Activated naive CD4-positive, alpha-beta T cell treated with anti-CD3 and anti-CD28 coated beads, Interleukin-2, amount 10 ng/mL, durations not matched to agents 7 days and 5 days (primary cell): Measurements from ENCODE around the gene BACE1-AS.
"Not testable (repeated sequence)": the region's sequence is repeated elsewhere in the genome, so short reads cannot be mapped to it uniquely, and the experiment has no call there.

Experiments used
- CTCF ChIA-PET: fragments of 350-600 bp; sonication (Branson Sonifier 250); formaldehyde crosslinking; loops from one replicate; lab custom pipeline; 2021; ENCODE audit warnings: antibody characterized with exemption; lab: Charles Lee
- DNase-seq: peaks from one replicate; pipeline ENCODE4 v3.0.0-alpha.2; 2020
- H3K27ac Mint-ChIP-seq: one replicate; pipeline ENCODE4 v1.8.0; 2021; ENCODE audit warnings: mild to moderate bottlenecking, moderate library complexity, mixed read lengths
- H3K27me3 Mint-ChIP-seq: one replicate; pipeline ENCODE4 v1.8.0; 2021; ENCODE audit warnings: mild to moderate bottlenecking, mixed read lengths
- H3K36me3 Mint-ChIP-seq: one replicate; pipeline ENCODE4 v1.8.0; 2021; ENCODE audit warnings: mixed read lengths
- H3K4me1 Mint-ChIP-seq: one replicate; pipeline ENCODE4 v1.8.0; 2021; ENCODE audit warnings: mixed read lengths
- H3K4me3 Mint-ChIP-seq: one replicate; pipeline ENCODE4 v1.8.0; 2021; ENCODE audit warnings: mild to moderate bottlenecking, moderate library complexity, mixed read lengths
- H3K9me3 Mint-ChIP-seq: one replicate; pipeline ENCODE4 v1.8.0; 2021; ENCODE audit warnings: mixed read lengths

Gene BACE1-AS

DNA sequence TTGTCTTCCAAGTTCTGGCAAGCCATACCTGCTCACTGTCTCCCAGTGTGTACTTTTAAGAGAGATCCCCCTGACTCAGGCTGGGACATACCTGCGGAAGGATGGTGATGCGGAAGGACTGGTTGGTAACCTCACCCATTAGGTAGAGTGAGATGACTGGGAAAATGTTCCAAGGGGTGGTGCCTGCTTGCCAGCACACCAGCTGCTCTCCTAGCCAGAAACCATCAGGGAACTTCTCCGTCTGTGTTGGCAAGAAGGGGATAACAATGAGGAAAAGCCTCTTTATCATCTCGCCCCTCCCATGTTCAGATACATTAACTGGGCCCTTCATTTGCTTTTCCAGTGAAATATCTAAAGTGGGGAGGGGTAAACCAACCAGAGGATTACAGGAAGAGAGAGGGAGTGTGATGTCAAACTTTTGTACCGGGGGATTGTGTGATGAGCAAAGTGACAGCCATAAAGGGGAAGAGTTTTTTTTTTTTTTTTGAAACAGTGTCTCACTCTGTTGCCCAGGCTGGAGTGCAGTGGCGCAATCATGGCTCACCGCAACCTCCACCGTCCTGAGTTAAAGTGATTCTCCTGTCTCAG, at the start of gene BACE1-AS:
Gene BACE1-AS, plus strand, starts transcription at position 538 of the 588 bp plus-strand sequence.
- CTCF ChIA-PET: no interaction called here
- no peak for DNase-seq
- Mint-ChIP-seq H3K36me3 (peaks cover 7% of the 10 kb centered on the region), H3K4me1 (no peaks in the 10 kb centered on the region), H3K9me3 (no peaks in the 10 kb centered on the region), H3K4me3 (no peak within 1 kb of the TSS), H3K27me3 (no peaks in the 10 kb centered on the region), H3K27ac (no peak within 1 kb of the TSS)

DNA sequence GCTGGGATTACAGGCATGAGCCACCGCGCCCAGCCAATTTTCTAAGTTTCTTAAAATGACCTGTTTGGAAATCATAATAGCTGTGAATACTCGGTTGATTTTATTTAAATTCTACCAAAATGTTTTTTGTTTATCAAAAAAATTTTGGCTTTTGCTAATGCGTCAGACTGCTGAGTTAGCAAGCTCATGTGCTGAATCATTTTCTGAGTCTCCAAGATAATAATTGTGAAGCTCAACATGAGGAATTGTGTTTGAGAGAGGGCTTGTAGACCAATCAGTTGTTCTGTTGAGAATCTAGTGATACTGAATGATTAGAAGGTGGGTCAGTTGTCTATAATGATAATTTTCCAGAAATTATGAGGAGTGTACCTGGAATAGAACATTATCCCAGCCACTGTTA, 42.8 kb upstream of the BACE1-AS start:
- CTCF ChIA-PET: interaction anchor here (0.5 kb wide), 1 partner anchor 525 kb away, joined by 3 read pairs; no protein-coding TSS in a partner anchor
- H3K36me3 Mint-ChIP-seq: peaks cover 32% of the 10 kb centered on the region
- no peaks in the 10 kb centered on the region for H3K4me1 Mint-ChIP-seq
- no peaks in the 10 kb centered on the region for H3K9me3 Mint-ChIP-seq
- no peak for DNase-seq
- H3K4me3 Mint-ChIP-seq: no peak overlapping the region
- H3K27me3 Mint-ChIP-seq: no peaks in the 10 kb centered on the region
- no peak overlapping the region for H3K27ac Mint-ChIP-seq

DNA sequence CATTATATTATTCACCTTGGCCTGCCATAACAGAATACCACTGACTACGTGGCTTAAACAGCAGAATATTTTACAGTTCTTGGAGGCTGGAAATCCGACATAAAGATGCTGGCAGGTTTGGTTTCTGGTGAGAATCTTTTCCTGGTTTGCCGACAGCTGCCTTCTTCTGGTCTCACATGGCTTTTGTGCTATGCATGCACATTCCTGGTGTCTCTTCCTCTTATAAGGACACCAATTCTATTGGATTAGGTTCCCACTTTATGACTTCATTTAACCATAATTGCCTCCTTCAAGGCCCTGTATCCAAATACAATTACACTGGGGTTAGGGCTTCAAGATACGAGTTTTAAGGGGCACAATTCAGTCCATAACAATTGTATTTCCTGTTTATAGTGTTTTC, 41.6 kb upstream of the BACE1-AS start:
- CTCF ChIA-PET: no interaction called here
- no peak for DNase-seq
- H3K27me3 Mint-ChIP-seq: no peaks in the 10 kb centered on the region
- H3K9me3 Mint-ChIP-seq: no peaks in the 10 kb centered on the region
- no peak overlapping the region for H3K4me3 Mint-ChIP-seq
- no peaks in the 10 kb centered on the region for H3K4me1 Mint-ChIP-seq
- H3K36me3 Mint-ChIP-seq: peaks cover 31% of the 10 kb centered on the region
- H3K27ac Mint-ChIP-seq: no peak overlapping the region

DNA sequence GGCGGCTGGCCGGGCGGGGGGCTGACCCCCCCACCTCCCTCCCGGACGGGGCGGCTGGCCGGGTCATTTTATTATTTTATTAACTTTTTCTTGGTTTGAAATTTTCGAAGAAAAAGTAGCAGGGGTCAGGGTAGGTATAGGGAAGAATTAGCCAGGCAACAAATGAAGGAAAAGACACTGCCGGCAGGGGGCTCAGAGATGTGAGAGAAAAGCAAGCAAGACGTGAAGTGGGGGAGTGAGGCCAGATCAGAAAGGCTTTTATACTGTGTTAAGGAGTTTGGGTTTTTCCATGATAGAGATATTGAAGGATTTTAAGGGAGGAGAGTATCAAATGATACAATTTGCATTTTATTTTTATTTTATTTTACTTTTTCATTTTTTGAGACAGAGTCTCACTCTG, 39.6 kb upstream of the BACE1-AS start:
- CTCF ChIA-PET: no interaction called here
- H3K4me3 Mint-ChIP-seq: no peak overlapping the region
- H3K27ac Mint-ChIP-seq: no peak overlapping the region
- no peaks in the 10 kb centered on the region for H3K27me3 Mint-ChIP-seq
- peaks cover 22% of the 10 kb centered on the region for H3K36me3 Mint-ChIP-seq
- DNase-seq: no peak
- H3K9me3 Mint-ChIP-seq: no peaks in the 10 kb centered on the region
- H3K4me1 Mint-ChIP-seq: no peaks in the 10 kb centered on the region

DNA sequence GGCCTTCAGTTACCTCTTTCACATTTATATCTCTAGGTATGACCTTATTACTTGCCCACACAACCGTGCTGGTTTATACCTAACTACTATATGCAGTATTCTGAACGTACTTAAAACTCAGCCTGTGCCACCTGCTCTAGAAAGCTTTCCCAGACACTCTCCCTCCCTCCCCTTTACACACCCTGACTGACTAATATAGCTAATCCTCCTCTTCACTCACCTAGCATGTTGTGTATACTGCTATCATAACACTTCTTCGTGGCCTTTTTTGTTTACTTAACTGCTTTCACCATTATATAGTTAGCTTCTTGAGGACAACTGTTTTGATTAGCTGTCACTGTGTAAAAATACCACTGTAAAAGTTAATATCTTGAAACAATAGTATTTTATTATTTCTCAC, 35.2 kb upstream of the BACE1-AS start:
- DNase-seq: no peak
- Mint-ChIP-seq H3K27me3 (no peaks in the 10 kb centered on the region), H3K36me3 (peaks cover 9% of the 10 kb centered on the region), H3K4me3 (no peak overlapping the region), H3K27ac (no peak overlapping the region), H3K4me1 (no peaks in the 10 kb centered on the region), H3K9me3 (no peaks in the 10 kb centered on the region)
- CTCF ChIA-PET: no interaction called here

DNA sequence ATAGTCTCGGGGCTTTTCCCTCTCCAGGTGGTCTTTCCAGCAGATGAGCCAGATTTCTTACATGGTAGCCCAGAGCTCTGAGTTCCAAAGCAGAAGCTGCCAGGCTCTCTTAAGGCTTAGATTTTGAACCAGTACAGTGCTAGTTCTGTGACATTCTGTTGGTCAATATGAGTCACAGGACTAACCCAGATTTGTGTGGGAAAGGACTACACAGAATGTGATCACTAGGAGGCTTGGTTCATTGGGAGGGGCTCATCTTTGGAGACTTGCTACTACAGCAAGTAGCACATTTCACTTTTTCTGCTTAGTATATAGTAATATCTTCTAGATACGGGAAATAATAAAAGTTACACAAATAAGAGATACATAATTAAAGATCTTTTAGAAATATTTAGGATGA, 34.6 kb upstream of the BACE1-AS start:
- Mint-ChIP-seq H3K27me3 (no peaks in the 10 kb centered on the region), H3K4me1 (no peaks in the 10 kb centered on the region)

DNA sequence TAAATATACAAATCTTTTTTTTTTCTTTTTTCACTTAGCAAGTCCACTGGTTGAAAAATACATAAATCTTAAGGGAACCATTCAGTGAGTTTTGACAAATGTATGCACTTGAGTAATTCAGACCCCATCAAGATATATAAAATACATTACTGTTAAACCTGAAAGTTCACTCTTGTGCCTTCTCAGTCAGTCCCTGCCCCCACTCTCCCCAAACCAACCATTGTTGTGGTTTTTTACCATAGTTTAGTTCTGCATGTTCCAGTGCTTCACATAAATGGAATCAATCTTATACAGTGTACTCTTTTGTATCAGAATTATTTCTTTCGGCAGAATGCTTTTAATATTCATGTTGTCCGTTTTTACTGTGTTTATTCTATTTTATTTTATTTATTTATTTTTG, 32.6 kb upstream of the BACE1-AS start:
- H3K9me3 Mint-ChIP-seq: no peaks in the 10 kb centered on the region
- H3K4me1 Mint-ChIP-seq: no peaks in the 10 kb centered on the region
- CTCF ChIA-PET: no interaction called here
- no peak for DNase-seq
- H3K27ac Mint-ChIP-seq: no peak overlapping the region
- H3K36me3 Mint-ChIP-seq: peaks cover 5% of the 10 kb centered on the region
- no peak overlapping the region for H3K4me3 Mint-ChIP-seq
- no peaks in the 10 kb centered on the region for H3K27me3 Mint-ChIP-seq

More for the DNA sequence above, 34.6 kb upstream of the BACE1-AS start:
- Mint-ChIP-seq H3K9me3 (no peaks in the 10 kb centered on the region), H3K36me3 (peaks cover 8% of the 10 kb centered on the region), H3K4me3 (no peak overlapping the region), H3K27ac (no peak overlapping the region)
- CTCF ChIA-PET: no interaction called here
- no peak for DNase-seq

DNA sequence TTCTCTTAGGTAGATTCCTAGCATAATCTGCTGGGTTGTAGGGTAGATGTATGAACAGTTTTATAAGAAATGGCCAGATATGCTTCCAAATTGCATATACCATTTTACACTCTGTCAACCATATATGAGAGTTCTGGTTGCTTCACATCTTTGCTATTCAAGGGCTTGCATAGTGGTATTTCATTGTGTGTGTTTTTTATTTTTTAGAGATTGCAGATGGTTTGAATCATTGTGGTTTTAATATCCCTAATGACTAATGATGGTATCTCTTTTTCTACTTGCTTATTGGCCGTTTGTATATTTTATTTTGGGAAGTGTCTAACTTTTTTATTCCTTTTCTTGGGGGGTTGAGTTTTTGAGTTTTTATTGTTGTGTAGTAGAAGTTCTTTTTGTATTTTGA, 31.7 kb upstream of the BACE1-AS start:
- CTCF ChIA-PET: no interaction called here
- H3K36me3 Mint-ChIP-seq: peaks cover 3% of the 10 kb centered on the region
- no peaks in the 10 kb centered on the region for H3K9me3 Mint-ChIP-seq
- no peaks in the 10 kb centered on the region for H3K4me1 Mint-ChIP-seq
- no peak overlapping the region for H3K27ac Mint-ChIP-seq
- no peak for DNase-seq
- H3K27me3 Mint-ChIP-seq: no peaks in the 10 kb centered on the region
- no peak overlapping the region for H3K4me3 Mint-ChIP-seq

DNA sequence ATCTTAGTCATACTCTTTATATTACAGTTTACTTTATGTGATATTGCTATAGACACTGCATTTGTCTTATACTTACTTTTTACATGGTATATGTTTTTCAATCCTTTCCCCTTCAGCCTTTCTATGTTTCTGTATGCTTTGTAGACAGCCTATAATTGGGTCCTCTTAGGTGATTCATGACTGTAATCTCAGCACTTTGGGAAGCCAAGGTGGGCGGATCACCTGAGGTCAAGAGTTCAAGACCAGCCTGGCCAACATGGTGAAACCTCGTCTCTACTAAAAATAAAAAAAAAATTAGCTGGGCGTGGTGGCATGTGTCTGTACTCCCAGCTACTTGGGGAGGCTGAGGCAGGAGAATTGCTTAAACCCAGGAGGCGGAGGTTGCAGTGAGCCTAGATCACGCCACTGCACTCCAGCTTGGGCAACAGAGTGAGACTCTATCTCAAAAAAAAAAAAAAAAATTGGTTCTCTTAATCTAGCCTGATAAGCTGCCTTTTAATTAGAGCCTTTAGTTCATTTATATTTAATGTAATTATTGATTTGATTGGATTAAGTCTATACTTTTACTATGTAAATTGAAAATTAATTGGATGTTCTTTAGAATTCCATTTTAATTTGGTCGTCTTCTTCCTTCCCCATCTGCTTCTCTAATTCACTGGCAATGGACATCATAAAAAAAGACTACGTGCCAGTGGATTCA, 26.4 kb upstream of the BACE1-AS start:
- H3K27ac Mint-ChIP-seq, H3K4me3 Mint-ChIP-seq, H3K9me3 Mint-ChIP-seq, H3K4me1 Mint-ChIP-seq, H3K27me3 Mint-ChIP-seq, CTCF ChIA-PET, H3K36me3 Mint-ChIP-seq, DNase-seq: not testable (repeated sequence)

DNA sequence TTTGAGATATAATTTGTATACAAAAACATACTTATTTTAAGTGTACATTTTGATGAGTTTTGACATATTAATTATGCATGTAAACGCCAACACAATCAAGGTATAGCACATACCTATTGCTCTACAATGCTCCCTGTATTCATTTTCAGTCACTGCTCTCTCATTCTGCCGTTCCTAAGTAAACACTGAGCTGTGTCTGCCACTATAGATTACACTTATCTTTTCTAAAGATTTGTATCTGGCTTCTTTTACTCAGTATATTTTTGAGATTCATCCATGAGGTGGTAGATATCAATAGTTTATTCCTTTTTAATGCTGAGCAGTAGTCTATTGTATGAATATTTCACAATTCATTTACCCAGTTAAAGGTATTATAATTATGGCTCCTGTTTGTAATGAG, 25.4 kb upstream of the BACE1-AS start:
- no peaks in the 10 kb centered on the region for H3K4me1 Mint-ChIP-seq
- H3K27ac Mint-ChIP-seq: no peak overlapping the region
- H3K27me3 Mint-ChIP-seq: no peaks in the 10 kb centered on the region
- no peak overlapping the region for H3K4me3 Mint-ChIP-seq
- DNase-seq: no peak
- H3K9me3 Mint-ChIP-seq: no peaks in the 10 kb centered on the region
- CTCF ChIA-PET: no interaction called here
- H3K36me3 Mint-ChIP-seq: peaks cover 6% of the 10 kb centered on the region

DNA sequence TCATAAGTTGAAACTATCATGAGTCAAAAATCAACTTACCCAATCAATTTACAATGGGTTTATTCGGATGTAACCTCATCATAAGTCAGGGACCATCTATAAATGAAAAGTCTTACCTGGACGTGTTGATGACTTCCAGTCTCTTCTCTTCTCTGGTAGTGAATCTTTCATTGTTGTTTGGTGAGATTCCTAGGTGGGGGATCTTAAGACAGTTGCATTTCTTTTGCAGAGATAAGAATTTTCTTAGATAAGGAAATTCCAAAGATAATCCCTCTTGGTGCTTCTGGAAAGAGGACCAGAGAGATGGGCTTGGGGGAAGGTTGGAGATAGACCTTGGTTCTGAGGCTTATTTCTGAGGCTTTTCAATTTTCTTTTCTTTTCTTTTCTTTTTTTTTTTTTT, 21.3 kb upstream of the BACE1-AS start:
- CTCF ChIA-PET: no interaction called here
- Mint-ChIP-seq H3K9me3 (peaks cover 4% of the 10 kb centered on the region), H3K27ac (no peak overlapping the region), H3K36me3 (peaks cover 15% of the 10 kb centered on the region), H3K27me3 (no peaks in the 10 kb centered on the region), H3K4me1 (peaks cover 3% of the 10 kb centered on the region), H3K4me3 (no peak overlapping the region)
- no peak for DNase-seq

DNA sequence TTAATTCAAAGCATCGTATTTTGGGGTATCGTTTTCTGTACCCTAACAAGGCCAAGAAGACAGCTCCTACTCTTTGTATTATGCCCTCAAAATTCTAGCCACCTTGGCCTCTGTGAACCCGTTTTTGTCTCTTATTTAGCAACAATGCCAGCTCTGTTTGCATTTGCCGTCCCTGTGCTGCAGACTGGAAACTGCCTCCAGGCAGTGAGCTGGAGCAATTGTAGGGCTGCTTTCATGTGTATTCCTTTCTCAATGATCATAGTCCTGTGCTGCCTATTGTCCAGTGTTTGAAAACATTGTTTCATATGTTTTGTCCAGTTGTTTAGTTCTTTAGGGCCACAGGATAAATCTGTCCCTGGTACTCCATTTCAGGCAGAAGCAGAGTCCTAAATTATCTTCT, 19.9 kb upstream of the BACE1-AS start:
- CTCF ChIA-PET: no interaction called here
- Mint-ChIP-seq H3K9me3 (peaks cover 4% of the 10 kb centered on the region), H3K4me3 (no peak overlapping the region), H3K27ac (no peak overlapping the region), H3K4me1 (peaks cover 11% of the 10 kb centered on the region), H3K36me3 (peaks cover 23% of the 10 kb centered on the region), H3K27me3 (no peaks in the 10 kb centered on the region)
- DNase-seq: no peak

DNA sequence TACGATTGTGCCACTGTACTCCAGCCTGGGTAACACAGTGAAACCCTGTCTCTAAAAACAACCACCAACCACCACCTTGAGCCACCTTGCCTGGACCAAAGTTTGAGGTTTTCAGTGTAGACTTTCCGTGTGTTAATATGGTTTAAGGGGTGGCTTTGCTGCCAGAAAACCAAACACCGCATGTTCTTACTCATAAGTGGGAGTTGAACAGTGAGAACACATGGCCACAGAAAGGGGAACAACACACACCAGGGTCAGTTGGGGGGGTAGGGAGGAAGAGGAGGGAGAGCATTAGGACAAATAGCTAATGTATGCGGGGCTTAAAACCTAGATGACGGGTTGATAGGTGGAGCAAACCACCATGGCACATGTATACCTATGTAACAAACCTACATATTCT, 19.0 kb upstream of the BACE1-AS start:
- H3K4me3 Mint-ChIP-seq, H3K9me3 Mint-ChIP-seq, CTCF ChIA-PET, H3K27me3 Mint-ChIP-seq, DNase-seq, H3K27ac Mint-ChIP-seq: not testable (repeated sequence)
- Mint-ChIP-seq H3K4me1 (peaks cover 11% of the 10 kb centered on the region), H3K36me3 (peaks cover 21% of the 10 kb centered on the region)

DNA sequence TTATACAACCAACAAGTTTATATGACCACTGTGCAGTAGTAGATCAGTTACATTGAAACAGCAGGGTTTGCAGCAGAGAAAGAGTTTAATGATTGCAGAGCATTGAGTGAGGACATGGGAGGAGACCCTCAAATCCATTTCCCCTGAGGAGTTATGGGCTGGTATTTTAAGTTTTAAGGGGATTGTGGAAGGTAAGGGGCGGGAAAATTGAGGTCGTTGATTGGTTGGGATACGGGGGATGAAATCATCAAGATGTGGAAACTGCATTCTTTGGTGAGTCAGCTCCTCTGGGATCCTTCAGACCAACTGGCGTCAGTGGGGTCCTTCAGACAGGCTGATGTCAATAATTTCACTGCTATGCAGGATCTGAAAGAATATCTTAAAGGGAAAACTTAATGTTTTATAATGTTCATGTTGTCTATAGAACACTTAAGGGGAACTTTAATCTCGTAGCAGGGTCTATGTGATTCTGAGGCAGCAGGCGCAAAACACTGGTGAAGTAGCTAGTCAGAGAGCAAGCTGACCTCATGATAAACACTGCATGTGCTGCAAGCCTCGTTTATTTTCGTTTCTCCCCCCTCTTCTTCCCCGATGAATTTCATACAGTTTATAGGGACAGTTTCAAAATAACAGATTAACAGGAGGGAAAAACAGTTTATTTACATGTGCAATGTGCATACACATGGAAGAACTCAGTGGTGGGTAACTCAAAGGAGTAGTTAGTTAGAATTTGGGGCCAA, 17.4 kb upstream of the BACE1-AS start:
- Mint-ChIP-seq H3K27me3 (no peaks in the 10 kb centered on the region), H3K4me1 (peaks cover 13% of the 10 kb centered on the region), H3K27ac (no peak overlapping the region), H3K9me3 (peaks cover 4% of the 10 kb centered on the region), H3K36me3 (peaks cover 20% of the 10 kb centered on the region), H3K4me3 (no peak overlapping the region)
- no peak for DNase-seq
- CTCF ChIA-PET: no interaction called here

DNA sequence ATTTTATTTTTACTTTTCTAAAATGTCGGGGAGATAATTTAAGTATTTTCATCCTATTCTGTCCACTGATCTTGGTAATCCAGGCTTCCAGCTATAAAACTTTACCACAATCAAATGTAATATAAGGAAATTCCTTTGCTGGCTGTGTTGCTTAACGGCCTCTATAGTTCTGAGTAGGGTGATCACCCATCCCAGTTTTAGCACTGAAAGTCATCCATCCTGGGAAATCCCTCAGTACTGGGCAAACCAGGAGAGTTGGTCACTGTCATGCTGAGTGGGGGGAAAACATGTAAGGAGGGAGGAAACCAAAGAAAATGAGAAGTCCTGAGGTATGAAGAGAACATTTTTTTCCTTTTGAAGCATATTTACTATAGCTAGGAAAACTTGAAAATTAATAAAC, 12.8 kb upstream of the BACE1-AS start:
- Mint-ChIP-seq H3K27me3 (no peaks in the 10 kb centered on the region), H3K27ac (no peak overlapping the region), H3K4me3 (no peak overlapping the region), H3K4me1 (peaks cover 33% of the 10 kb centered on the region), H3K36me3 (peaks cover 44% of the 10 kb centered on the region), H3K9me3 (peaks cover 3% of the 10 kb centered on the region)
- DNase-seq: no peak
- CTCF ChIA-PET: no interaction called here
